HTR-8/SVneo (cell line): ENCODE measurements around the gene BDNF.
"Not testable (repeated sequence)": the region's sequence is repeated elsewhere in the genome, so short reads cannot be mapped to it uniquely, and the experiment has no call there.

Experiments used
- DNase-seq: peaks from one replicate; pipeline ENCODE4 v3.0.0; 2011; ENCODE audit warnings: low spot score, mixed read lengths; ENCODE audit not compliant: insufficient read length
- FAIRE-seq: peaks from 2 replicates; lab custom pipeline; 2011; peaks lifted over from hg19 to GRCh38; lab: Jason Lieb, UNC

The BDNF gene

DNA sequence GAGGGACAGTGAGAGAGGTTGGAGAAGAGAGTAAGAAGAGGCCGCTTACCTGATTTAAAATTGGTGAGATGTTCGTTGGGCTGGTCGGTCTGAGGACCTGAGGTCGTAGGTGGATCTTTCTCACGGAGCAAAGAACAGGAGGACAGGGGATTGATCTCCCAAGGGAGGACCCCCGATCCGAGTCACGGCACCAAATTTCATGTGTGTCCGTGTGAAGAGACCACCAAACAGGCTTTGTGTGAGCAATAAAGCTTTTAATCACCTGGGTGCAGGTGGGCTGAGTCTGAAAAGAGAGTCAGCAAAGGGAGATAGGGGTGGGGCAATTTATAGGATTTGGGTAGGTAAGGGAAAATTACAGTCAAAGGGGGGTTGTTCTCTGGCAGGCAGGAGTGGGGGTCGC is 66.0 kb downstream of the BDNF start:
- not testable (repeated sequence) for DNase-seq, FAIRE-seq

DNA sequence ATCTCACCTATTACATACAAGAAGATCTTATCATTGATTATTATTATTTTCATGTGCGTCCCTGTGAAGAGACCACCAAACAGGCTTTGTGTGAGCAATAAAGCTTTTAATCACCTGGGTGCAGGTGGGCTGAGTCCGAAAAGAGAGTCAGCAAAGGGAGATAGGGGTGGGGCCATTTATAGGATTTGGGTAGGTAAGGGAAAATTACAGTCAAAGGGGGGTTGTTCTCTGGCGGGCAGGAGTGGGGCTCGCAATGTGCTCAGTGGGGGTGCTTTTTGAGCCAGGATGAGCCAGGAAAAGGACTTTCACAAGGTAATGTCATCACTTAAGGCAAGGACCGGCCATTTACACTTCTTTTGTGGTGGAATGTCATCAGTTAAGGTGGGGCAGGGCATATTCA is 71.2 kb downstream of the BDNF start:
- not testable (repeated sequence) for DNase-seq, FAIRE-seq

DNA sequence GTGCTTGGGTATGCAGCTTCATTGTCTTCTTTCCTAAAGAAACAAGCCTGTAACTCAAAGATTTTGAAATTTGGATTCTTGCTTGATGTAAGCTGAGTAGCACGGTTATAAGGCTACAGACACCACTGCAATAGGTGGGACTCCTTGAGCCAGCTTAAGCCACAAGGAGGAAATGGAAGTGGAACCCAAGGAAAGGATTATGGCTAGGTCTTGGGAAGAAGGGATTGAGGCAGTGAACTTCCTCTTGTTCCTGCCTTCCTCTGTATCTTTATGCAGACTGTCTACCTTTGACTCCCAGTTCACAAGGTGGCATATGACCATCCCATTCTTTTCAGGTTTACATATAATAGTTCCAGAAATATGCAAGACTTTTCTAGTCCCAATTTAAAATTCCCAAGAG is 72.3 kb downstream of the BDNF start:
- FAIRE-seq, result no peak

DNA sequence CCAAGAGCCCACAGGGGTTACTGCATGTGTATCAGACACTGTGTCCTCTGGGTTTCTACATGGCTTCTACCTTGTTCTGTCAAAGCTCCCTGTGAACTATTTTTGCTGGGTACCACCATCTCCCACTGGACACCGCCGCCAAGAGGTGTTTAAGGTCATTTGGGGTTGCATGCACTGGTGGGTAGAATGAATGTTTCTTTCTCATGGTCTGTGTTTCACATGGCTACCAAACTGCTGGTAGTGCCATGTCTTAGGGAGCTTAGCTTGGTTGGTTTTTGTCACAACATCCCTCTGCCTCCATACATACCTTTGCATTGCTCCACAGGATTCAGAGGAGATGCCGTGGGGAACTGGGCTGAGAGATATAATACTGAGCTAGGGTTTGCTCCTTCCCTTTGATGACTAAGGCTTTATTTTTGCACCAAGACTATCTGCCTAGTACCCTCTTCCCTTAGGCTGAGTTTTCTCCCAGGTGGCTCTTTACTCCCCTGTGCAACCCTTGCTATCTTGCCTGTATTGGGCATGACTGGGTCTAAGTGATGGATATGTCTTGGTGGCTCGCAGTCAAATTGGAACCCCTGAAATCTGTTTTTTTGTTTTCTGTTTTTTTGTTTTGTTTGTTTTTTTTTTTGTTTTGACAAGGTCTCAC is 73.2 kb downstream of the BDNF start:
- FAIRE-seq (peak; percentile 46), DNase-seq (no peak)

More for the DNA sequence above, 72.3 kb downstream of the BDNF start:
- no peak for DNase-seq

DNA sequence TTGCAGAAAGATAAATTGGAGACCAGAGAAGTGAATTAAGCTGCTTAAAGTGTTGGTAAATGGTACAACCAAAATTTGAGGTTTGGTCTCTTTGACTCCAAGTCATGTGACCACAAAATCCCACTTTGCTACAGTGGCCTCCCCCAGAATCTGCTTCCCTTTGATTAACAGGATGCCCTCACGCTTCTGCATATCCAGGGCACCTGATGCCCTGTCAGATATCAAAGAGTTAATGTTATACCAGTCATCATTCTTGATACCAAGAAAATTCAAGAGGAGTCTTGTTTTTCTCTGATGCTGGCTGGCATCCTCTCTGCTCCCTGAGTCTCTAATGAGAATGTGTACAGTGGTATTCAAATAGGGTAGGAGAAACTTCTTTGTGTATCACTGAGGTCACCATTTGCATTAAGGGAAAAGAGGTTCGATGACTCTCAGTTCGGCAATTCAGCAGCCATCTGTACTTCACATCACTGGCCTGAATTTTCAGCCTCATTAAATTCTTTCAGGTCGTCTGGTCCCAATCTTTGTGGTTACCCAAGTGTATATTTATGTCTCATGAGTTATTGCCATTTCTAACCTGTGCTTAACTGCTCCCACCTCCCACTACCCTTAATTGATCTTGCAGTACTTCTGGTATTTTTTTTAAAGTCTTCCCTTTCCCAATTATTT is 73.9 kb downstream of the BDNF start:
- FAIRE-seq, result no peak
- DNase-seq, result no peak

DNA sequence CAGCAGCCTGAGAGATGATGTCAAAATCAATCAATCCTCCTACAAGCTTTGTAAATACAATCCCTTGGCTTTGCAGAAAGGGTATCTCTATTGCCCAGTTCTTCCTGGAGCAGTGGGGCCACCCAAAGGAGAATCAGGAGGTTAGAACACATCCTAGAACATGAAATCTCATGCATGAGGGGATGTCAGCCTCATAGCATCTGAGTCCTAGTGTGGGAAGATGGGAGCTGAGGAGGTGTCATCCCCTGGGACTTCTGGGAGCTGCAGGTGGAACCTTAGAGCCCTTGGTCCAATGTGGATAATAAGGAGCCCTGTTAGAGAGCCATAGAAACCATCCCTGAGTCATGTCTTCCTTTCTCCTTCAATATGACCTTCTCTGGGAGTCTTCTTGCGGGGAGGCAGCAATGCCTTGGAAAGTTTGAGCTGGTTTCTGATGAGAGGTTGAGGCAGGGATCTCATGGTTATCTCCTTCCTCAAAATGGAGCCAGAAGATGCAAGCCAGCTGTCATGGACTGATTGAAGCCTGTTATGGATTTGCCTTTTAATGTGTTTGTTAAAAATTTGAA is 74.8 kb downstream of the BDNF start:
- FAIRE-seq (no peak), DNase-seq (no peak)

DNA sequence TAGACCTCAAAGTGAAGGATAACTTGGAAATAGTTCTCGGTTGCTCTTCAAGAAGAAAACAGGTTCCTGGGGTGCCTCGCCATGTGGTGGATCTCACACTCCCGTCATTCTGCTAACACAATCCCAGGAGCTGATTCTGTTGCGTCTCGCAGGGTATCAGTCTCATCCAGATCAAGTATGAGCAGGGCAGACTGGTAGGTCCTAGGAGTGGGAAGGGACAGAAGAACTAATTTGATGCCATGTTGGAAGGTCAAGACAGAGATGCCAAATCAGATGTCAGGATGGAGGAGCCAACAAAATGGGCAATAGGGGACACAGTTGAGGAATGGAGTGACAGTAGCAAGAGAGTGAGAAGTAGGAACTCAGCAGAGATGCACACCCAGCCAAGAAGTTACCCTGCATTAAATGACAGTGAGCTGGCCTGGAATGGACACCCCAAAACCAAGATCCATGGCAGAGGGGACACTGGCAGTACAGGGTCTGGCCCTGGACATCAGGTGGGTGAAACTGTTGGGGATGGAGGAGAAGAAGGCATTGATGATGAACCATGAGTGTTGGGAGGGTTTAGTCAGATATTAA is 76.2 kb downstream of the BDNF start:
- no peak for FAIRE-seq
- no peak for DNase-seq

DNA sequence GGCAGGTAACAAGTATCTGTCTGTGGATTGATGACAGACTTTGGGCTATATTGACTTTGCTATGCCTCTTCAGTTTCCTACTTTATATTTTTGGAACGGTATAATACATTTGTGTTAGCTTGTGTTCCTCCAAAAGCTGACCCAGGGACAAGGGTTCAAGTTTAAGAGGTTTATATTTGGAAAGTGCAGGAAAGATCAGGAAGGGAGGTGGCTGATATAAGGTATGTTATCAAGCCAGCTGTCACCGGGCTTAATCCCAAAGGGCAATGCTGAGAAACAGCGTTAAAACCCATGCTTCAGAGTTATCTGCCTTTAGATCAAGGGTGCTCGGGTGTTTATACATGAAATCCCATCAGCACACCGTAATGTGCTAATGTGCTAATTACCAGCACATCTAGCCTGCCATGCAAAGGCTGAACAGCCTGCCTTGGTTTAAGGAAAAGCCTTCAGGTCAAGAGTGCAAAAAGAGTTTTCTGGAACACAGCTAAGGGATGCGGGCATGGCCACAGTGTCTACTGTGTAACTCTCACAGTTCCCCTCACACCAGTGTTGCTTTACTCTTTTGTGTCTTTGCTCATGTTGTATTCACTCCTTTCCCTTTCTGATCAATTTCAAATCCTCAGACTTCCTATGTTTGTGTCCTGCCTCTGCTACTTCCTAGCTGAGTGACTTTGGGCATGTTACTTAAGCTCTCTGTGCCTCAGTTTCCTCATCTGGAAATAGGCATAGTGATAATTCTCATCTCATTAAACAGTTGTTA is 77.5 kb downstream of the BDNF start:
- FAIRE-seq (no peak), DNase-seq (no peak)

DNA sequence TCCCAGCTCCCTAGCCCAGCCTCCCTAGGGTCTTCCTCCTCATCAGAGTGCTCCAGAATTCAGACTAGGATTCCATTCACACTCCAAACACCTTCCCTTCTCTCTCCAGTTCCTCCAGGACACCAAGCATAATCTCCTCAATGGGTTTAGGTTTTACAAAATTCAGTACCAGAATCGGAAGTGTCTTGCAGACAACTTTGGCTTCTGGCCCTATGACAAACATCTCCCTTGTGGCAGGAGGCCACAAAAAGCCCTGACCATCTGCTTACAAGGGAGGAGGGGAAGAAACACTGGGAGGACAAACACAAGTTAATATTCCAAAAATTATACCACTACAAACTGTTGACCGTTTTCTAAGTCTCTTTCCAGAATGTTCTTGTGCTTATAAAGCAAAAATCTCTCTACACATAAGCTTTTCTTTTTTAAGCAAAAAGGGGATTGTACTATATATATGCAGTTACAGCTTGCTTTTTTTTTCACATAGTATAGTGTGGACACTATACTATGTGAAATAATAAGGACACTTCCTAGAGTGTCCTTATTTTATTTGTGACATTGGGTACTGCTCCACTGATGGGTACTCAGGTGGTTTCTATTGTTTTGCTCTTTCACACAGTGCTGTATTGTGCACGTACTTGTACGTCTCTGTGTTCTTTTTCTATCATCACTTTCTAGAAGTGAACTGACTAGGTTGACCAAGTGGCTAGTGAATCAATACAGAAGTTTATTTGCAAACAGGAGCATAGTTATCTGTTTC is 78.7 kb downstream of the BDNF start:
- no peak for FAIRE-seq
- DNase-seq, result no peak

DNA sequence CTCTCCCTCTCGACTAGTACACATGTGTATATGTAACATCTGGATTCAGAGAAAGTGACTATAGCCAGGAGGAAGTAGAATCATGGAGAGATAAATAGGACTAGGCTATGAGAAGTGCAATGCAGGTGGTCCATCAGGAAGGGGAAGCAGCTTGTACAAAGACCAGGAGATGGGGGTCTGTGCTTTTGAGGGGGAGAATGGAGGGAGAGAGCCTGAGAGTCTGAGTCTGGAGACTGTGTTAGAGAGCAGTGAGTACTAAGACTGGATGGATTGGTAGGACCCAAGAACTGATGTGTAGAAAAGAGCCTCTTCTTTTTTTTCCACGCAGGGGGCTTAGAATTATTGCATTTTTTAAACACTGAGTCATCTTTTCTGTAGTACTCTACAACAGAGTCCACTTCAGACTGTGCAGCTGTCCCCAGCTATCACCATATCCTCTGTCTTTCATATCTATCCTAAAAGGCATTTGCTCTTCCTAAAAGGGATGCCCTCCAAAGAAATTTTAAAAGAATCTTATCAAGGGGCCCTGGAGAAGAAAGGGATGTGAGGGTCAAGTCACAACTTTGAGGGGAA is 80.4 kb downstream of the BDNF start:
- no peak for DNase-seq
- FAIRE-seq, result no peak

DNA sequence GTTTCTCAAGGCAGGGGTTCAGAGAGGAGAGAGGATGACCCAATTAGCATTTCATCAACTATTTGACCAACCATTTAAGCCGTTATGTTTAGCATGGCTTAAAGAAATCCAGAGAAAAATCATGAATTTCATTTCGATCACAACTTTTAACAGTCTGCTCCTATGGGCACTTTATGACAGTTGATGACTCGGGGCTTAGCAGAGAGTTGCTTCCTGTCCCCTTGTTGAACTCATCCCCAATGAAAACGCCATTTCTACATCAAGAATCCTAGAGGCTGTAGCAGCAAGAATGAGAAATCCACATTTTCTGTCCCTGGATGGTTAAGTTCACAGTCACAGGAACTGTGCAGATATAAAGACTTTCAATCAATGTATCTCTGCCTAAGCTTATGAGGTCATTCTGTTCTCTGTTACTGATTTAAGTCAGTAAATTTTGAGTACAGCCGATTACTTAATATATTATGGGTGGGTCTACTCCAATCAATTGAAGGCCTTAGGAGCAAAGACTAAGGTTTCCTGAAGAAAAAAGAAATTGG is 81.1 kb downstream of the BDNF start:
- no peak for DNase-seq
- FAIRE-seq, result peak; percentile 28

DNA sequence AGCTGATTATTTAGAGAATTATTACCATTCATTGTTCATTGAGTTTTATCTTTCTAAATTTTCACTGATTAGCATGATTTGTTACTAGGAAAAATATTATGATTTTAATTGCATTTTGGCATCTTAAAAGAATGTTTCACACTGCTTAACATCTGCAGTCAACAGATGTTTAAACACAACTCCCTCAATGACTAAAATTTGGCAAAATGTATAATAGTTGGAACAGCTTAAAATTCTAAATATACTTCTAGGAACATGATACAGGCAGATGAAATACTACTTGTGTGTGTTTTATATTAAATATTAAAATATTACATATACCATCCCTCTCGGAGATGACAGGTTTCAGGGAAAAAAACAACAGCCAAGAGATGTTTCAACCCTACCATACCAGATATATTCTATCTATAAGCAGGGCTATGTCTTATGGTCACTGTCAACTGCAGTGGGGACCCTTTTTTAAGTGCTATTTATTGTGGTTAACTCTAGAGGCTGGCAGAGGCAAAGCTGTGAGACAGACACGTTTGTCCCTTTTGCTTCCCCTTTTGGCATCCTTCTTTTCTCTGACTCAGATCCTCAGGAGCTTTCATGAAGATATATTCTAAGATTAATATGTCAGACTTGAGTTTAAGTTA is 81.9 kb downstream of the BDNF start:
- FAIRE-seq, result no peak
- DNase-seq, result no peak

DNA sequence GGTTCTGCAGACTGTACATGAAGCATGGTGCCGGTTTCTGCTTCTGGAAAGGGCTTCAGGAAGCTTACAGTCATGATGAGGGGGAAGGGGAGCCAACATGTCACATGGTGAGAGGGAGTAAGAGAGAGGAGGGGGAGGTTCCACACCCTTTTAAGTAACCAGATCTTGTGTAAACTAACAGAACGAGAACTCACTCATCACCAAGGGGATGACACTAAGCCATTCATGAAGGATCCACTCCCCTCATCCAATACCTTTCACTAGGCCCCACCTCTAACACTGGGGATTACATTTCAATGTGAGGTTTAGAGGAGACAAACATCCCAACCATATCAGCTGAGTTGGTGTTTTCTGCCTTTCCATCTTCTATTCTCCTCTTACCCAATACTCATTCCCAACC is 83.5 kb downstream of the BDNF start:
- no peak for DNase-seq
- FAIRE-seq, result no peak

DNA sequence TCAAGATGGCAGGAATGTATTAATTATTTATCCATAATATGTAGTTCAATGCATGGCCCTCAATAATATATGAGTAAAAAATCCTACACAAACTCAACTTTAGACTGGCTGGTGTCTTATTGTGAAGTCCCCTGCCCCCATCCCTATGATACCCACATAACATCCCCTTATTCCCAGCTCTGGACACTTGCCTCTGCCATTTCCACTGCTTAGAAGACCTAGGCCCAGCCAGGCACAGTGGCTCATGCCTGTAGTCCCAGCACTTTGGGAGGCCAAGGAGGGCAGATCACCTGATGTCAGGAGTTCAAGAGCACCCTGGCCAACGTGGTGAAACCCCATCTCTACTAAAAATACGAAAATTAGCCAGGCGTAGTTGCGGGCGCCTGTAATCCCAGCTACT is 84.4 kb downstream of the BDNF start:
- DNase-seq (no peak), FAIRE-seq (no peak)

DNA sequence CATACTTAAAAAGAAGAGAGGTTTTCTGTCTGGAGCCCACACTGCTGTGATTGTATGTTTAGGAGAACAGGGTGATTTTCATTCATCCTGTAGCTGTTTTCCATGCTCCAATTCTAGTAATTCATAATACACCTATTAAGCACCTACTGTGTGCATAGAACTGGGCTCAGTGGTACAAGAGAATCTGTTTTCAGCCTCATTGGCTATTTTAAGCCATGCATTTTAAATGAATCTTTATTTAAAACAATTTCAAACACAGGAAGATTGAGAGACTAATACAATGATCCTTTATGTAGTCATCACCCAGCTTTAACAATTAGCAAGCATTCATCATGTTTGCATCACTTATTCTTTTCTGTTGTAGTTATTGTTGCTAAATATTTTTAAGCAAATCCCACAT is 86.2 kb downstream of the BDNF start:
- no peak for FAIRE-seq

DNA sequence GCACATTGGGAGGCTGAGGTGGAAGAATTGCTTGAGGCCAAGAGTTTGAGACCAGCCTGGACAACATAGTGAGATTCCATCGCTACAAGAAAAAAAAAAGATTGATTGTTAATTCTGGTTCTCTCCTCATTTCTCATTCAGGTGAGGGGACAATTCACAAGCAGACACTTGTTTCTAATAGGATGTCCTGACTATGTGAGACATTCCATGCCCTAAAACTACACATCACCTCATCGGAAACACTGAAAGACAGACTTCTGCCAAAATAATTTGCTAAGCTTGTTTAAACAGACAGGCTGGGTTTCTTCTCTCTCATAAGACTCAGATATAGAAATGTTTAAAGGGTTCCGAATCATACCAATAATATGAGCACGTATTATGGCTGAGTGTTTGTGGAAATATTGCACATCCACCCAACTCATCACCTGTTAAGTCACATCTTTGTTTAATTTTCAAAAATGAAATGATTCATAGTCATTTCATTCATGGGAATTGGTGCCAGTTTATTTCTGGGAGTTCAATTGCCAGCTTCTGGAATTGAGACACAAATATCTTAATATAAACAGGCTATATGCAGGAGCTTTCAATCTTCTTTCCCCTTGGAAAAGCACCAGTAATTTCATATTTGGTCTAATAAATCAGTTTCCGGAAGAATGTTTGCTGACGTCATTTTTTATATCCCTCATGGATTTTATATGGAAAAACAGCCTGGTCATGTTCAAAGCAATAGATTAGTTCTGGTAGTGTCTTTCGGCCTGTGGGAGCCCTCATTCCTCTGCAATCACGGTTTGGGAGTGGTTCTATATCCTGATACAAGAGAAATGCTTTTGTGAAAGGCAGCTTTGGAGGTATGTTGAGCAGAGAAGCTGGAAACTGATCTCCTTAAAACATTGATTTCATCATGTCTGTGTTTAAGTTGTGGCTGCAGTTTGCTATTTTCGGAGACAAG is 87.0 kb downstream of the BDNF start:
- FAIRE-seq (no peak), DNase-seq (no peak)

More for the DNA sequence above, 86.2 kb downstream of the BDNF start:
- DNase-seq, result no peak

DNA sequence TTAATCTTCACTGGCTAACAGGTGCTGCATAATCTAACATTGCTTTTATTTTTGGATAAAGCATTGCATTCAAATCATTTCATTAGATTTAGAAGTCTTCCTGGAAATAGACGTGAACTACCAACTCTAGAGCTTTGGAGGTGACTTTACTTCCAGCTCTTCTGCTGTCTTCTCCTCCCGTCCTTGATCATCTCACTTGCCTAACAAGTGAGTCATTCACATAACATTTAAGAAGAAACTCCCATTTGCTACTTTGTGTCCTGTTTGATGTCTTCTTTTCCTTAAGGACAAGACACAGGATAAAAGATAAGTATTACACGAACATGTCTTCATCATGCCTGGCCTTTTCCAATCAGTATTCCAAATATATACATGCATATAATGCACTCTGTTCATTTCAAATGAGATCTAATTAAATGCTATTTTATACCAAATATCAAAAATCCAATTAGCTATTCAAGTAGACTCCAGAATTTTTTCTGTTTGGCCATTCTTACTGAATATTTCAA is 88.3 kb downstream of the BDNF start:
- no peak for FAIRE-seq
- DNase-seq, result no peak

DNA sequence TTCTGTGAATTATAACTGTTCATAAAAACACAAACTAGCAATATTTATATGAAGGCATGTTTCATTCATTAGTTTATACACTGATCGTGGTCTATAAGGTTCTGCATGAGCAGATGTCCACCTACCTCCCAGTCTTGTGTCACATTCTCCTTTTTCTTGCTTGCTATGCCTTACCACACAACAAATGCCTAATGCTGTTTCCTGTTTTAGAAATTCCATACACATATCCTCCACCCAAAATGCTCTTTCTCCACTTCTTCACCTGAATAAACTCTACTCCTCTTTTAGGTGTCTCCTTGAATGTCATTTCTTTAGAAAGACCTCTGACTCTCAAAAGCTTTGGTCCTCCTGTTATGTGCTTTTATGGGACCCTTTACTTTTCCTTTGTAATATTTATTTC is 88.9 kb downstream of the BDNF start:
- no peak for FAIRE-seq
- no peak for DNase-seq
